Neural cell (in vitro differentiated cells): ENCODE data around the gene CYTH3. TPM values are rescaled to one million over a fixed set of nuclear protein-coding genes. Genes with fewer than 3 reads are reported as not detected.

Source experiments
- H2AFZ ChIP-seq: fragments of 200-600, 300-800 bp; sonication (generic), shearing (Covaris generic); 2 replicates; pipeline ENCODE4 v1.6.0; 2014; ENCODE audit warnings: low read depth, mild to moderate bottlenecking, antibody characterized with exemption, low read length, moderate library complexity
- H3F3A ChIP-seq: fragments of 200-600 bp; shearing (Covaris generic); 2 replicates; pipeline ENCODE4 v1.6.1; 2016; ENCODE audit warnings: mild to moderate bottlenecking, moderate library complexity, mixed read lengths, antibody characterized with exemption, low read length; ENCODE audit not compliant: insufficient read depth, poor library complexity, severe bottlenecking
- H3K27ac ChIP-seq: fragments of 200-600, 300-800 bp; sonication (generic), shearing (Covaris generic); 2 replicates; pipeline ENCODE4 v1.5.1; 2014; ENCODE audit warnings: mild to moderate bottlenecking, low read length, moderate library complexity
- H3K27me3 ChIP-seq: fragments of 300-800, 200-600 bp; sonication (generic), shearing (Covaris generic); 2 replicates; pipeline ENCODE4 v1.6.0; 2014; ENCODE audit warnings: mild to moderate bottlenecking, low read depth, low read length, moderate library complexity; ENCODE audit not compliant: insufficient read depth
- H3K36me3 ChIP-seq: fragments of 300-800, 200-600 bp; sonication (generic), shearing (Covaris generic); 2 replicates; pipeline ENCODE4 v1.5.1; 2014; ENCODE audit warnings: mild to moderate bottlenecking, antibody characterized with exemption, low read length, moderate library complexity; ENCODE audit not compliant: insufficient read depth
- H3K4me2 ChIP-seq: fragments of 300-800, 200-600 bp; sonication (generic), shearing (Covaris generic); 2 replicates; pipeline ENCODE4 v1.6.0; 2014; ENCODE audit warnings: mild to moderate bottlenecking, low read length
- H3K4me3 ChIP-seq: fragments of 300-800, 200-600 bp; sonication (generic), shearing (Covaris generic); 2 replicates; pipeline ENCODE4 v1.5.1; 2014; ENCODE audit warnings: mild to moderate bottlenecking, low read length, moderate library complexity
- H3K79me2 ChIP-seq: fragments of 200-600 bp; shearing (Covaris generic); replicated peaks from 2 replicates; pipeline ENCODE4 v1.6.0; 2014; ENCODE audit warnings: mild to moderate bottlenecking, low read length, moderate library complexity; ENCODE audit not compliant: insufficient read depth
- H3K9ac ChIP-seq: fragments of 300-800, 200-600 bp; sonication (generic), shearing (Covaris generic); 2 replicates; pipeline ENCODE4 v1.6.1; 2016; ENCODE audit warnings: mild to moderate bottlenecking, low read length, mixed read lengths
- H3K9me2 ChIP-seq: fragments of 200-600 bp; shearing (Covaris generic); 2 replicates; pipeline ENCODE4 v1.6.1; 2016; ENCODE audit warnings: mild to moderate bottlenecking, low read length, mixed read lengths; ENCODE audit not compliant: insufficient read depth
- H3K9me3 ChIP-seq: fragments of 200-600, 300-800 bp; sonication (generic), shearing (Covaris generic); 2 replicates; pipeline ENCODE4 v1.6.1; 2016; ENCODE audit warnings: mild to moderate bottlenecking, mixed run types, low read length, moderate library complexity, mixed read lengths
- H4K20me1 ChIP-seq: fragments of 200-600 bp; shearing (Covaris generic); 2 replicates; pipeline ENCODE4 v1.6.1; 2016; ENCODE audit warnings: mild to moderate bottlenecking, mixed run types; ENCODE audit not compliant: insufficient read depth
- CTCF ChIP-seq: fragments of 450-650 bp; IDR thresholded peaks from 2 replicates; pipeline ENCODE4 v1.5.1; 2014; ENCODE audit warnings: antibody characterized with exemption, mild to moderate bottlenecking, moderate library complexity; ENCODE audit not compliant: poor library complexity, severe bottlenecking
- EP300 ChIP-seq: fragments of 450-650 bp; conservative IDR thresholded peaks from 2 replicates; pipeline ENCODE4 v1.6.1; 2014; ENCODE audit warnings: antibody characterized with exemption, mild to moderate bottlenecking, moderate library complexity; ENCODE audit not compliant: poor library complexity, severe bottlenecking
- EZH2 ChIP-seq: fragments of 200-600, 300-800 bp; shearing (Covaris generic), sonication (generic); IDR thresholded peaks from 2 replicates; pipeline ENCODE4 v1.6.1; 2014; ENCODE audit warnings: antibody characterized with exemption, low read length, borderline replicate concordance, mild to moderate bottlenecking; ENCODE audit not compliant: insufficient read depth, poor library complexity, severe bottlenecking
- MXI1 ChIP-seq: fragments of 450-650 bp; conservative IDR thresholded peaks from 2 replicates; pipeline ENCODE4 v1.6.1; 2014; ENCODE audit warnings: antibody characterized with exemption, mild to moderate bottlenecking; ENCODE audit not compliant: poor library complexity, severe bottlenecking
- POLR2AphosphoS5 ChIP-seq: IDR thresholded peaks from 2 replicates; pipeline ENCODE4 v1.6.1; 2012
- RAD21 ChIP-seq: fragments of 450-650 bp; conservative IDR thresholded peaks from 2 replicates; pipeline ENCODE4 v1.6.1; 2014; ENCODE audit warnings: antibody characterized with exemption, mild to moderate bottlenecking, moderate library complexity
- REST ChIP-seq: IDR thresholded peaks from 2 replicates; pipeline ENCODE4 v1.6.1; 2012; ENCODE audit warnings: borderline replicate concordance
- SMC3 ChIP-seq: fragments of 450-650 bp; conservative IDR thresholded peaks from 2 replicates; pipeline ENCODE4 v1.6.1; 2014; ENCODE audit warnings: antibody characterized with exemption, mild to moderate bottlenecking, moderate library complexity; ENCODE audit not compliant: poor library complexity
- TAF1 ChIP-seq: IDR thresholded peaks from 2 replicates; pipeline ENCODE4 v1.6.1; 2012; ENCODE audit warnings: low read depth
- polyA plus RNA-seq: library from polyadenylated mRNA; depleted of rRNA; stranded (reverse); fragments of >200 nt; gene quantifications from 2 replicates; pipeline ENCODE4 v1.2.3, GENCODE V29; 2014

The CYTH3 gene
- polyA plus RNA-seq, 1 donor from 2014 or later: 33.9 TPM

DNA sequence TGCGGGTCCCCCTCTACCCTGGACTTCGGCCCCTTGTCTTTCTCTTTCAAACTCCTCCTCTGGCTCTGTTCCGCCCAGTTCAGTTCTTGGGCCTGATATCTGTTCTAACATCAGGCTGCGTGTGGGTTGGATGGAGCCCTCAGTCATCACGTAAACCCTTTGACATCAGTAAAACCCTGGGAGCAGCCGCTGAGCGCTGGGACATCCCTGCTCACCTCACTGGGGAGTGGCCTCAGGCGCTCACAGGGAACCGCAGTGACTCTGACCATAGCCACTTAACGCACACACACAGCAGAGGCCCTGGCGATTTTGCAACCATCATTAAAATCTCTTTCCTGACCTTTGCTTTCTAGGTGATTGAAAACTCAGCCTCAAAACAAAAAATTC, 113.3 kb downstream of the CYTH3 start:
- Histone ChIP-seq H3K9ac (no peak overlapping the region), H4K20me1 (no peaks in the 10 kb centered on the region), H3K36me3 (peaks cover 11% of the 10 kb centered on the region), H2AFZ (no peak overlapping the region), H3K27ac (no peak overlapping the region), H3F3A (no peaks in the 10 kb centered on the region), H3K9me3 (no peaks in the 10 kb centered on the region), H3K4me2 (no peak overlapping the region), H3K79me2 (no peaks in the 10 kb centered on the region), H3K27me3 (no peaks in the 10 kb centered on the region), H3K4me3 (no peak overlapping the region), H3K9me2 (no peaks in the 10 kb centered on the region)
- no peak for TF ChIP-seq TAF1
- TF ChIP-seq REST: no peak
- no peak for TF ChIP-seq CTCF
- TF ChIP-seq MXI1: no peak
- no peak for TF ChIP-seq POLR2AphosphoS5
- no peak for TF ChIP-seq RAD21
- TF ChIP-seq EP300: no peak
- TF ChIP-seq SMC3: no peak
- TF ChIP-seq EZH2: no peak

DNA sequence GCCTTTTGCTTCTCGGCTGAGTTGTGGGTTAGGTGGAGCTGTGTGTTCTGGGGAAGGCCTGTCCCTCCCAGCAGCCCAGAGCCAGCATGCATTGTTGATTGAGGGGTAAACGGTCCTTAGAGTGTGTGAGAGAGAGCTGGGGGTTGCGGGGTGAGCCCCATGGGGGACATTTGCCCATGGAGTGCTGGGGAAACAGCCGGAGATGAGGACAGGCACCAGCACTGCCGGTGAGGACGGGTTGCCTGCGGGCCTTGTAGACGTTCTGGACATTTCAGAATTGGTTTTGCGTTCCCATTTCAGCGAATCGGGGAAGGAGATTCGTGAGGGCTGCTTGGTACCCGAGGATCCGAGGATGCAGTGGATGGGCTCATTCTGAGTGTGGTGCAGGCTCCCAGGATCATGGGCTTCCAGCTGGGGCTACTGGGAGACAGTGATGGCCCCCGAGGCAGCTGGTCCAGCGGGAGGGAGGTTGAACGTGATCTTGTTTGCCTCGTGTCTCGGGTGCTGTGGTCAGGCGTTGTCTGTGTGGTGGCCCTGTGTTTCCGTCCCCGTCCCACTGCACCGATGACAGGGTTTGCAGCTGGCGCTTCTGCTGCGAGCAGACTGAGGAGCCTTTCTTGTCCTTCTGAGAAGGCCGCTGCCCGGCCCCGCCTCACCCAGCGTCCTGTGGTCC, 113.9 kb downstream of the CYTH3 start:
- H3K4me3 ChIP-seq: no peak overlapping the region
- H3K9ac ChIP-seq: no peak overlapping the region
- no peaks in the 10 kb centered on the region for H3F3A ChIP-seq
- H3K9me2 ChIP-seq: no peaks in the 10 kb centered on the region
- no peaks in the 10 kb centered on the region for H3K79me2 ChIP-seq
- H3K4me2 ChIP-seq: no peak overlapping the region
- peaks cover 11% of the 10 kb centered on the region for H3K36me3 ChIP-seq
- H3K27me3 ChIP-seq: no peaks in the 10 kb centered on the region
- H4K20me1 ChIP-seq: no peaks in the 10 kb centered on the region
- H3K27ac ChIP-seq: no peak overlapping the region
- H3K9me3 ChIP-seq: no peaks in the 10 kb centered on the region
- no peak for TF ChIP-seq REST
- TF ChIP-seq SMC3: no peak
- TF ChIP-seq RAD21: no peak
- no peak for TF ChIP-seq EZH2
- TF ChIP-seq MXI1: no peak
- no peak for TF ChIP-seq CTCF
- TF ChIP-seq POLR2AphosphoS5: no peak
- no peak for TF ChIP-seq EP300
- no peak for TF ChIP-seq TAF1
- no peak overlapping the region for H2AFZ ChIP-seq
